Esophagus squamous epithelium (tissue), 5 donors: Measurements from ENCODE around the gene MN1. TPM values are rescaled to one million over a fixed set of nuclear protein-coding genes. Genes with fewer than 3 reads are reported as not detected.
A peak's percentile ranks its signal among the peaks of the same experiment; 100 is the strongest.

Experiments used
- DNase-seq: peaks from one replicate; lab custom pipeline; 2025; lab: John Stamatoyannopoulos, UW
- H3K27ac ChIP-seq, 4 donors: fragments of 200-600 bp; sonication (generic); one replicate each; pipeline ENCODE4 v1.5.1; 2016 to 2019; ENCODE audit warnings: mild to moderate bottlenecking in 1 of 4
- H3K27me3 ChIP-seq, 4 donors: fragments of 200-600 bp; sonication (generic); 1 replicate in 3 of 4; 2 replicates in 1 of 4; pipeline versions ENCODE4 v1.5.1 to v1.6.0; 2017 to 2021; ENCODE audit warnings: antibody characterized with exemption in 1 of 4
- H3K36me3 ChIP-seq, 3 donors: fragments of 200-600 bp; sonication (generic); one replicate each; pipeline ENCODE4 v1.5.1; 2016 to 2019
- H3K4me1 ChIP-seq, 3 donors: fragments of 200-600 bp; sonication (generic); one replicate each; pipeline ENCODE4 v1.5.1; 2017 to 2019
- H3K4me3 ChIP-seq, 4 donors: fragments of 200-600 bp; sonication (generic); 1 replicate in 3 of 4; 2 replicates in 1 of 4; pipeline ENCODE4 v1.5.1; 2016 to 2019; ENCODE audit warnings: mild to moderate bottlenecking in 2 of 4, moderate library complexity in 1 of 4
- H3K9me3 ChIP-seq, 3 donors: fragments of 200-600 bp; sonication (generic); one replicate each; pipeline ENCODE4 v1.5.1; 2016 to 2019
- CTCF ChIP-seq, 6 experiments: fragments of 450-650 bp in 4 of 6; fragments of 200-600 bp in 2 of 6; sonication (generic) in 2 of 6; IDR thresholded peaks; one replicate each; pipeline ENCODE4 v1.5.1; 2016 to 2019; ENCODE audit warnings: antibody characterized with exemption in 6 of 6, mild to moderate bottlenecking in 4 of 6, moderate library complexity in 4 of 6
- POLR2A ChIP-seq, 4 donors: fragments of 450-650 bp; IDR thresholded peaks; one replicate each; pipeline ENCODE4 v1.6.1; 2017; ENCODE audit warnings: antibody characterized with exemption in 4 of 4, mild to moderate bottlenecking in 4 of 4, moderate library complexity in 3 of 4
- WGBS, 2 donors: methylation state at CpG; one replicate each; pipeline ENCODE4 v1.1.5; 2018; 5-methylcytosine and 5-hydroxymethylcytosine counted together
- intact Hi-C: fragments of 100-400 bp; cut with DNase I; formaldehyde crosslinking; loops from one replicate; pipeline ENCODE4 v1.15.0; 2022
- total RNA-seq, 4 donors: library from RNA; depleted of rRNA; stranded (reverse); fragments of >200 nt; gene quantifications; one replicate each; pipeline ENCODE4 v1.1.0, GENCODE V29; 2016
- donor health status: DM: yes; HTN: yes; CAD: no.

MN1 gene
- total RNA-seq, 4 donors from 2014 or later: 2.0 to 6.9 (median 3.1) TPM

DNA sequence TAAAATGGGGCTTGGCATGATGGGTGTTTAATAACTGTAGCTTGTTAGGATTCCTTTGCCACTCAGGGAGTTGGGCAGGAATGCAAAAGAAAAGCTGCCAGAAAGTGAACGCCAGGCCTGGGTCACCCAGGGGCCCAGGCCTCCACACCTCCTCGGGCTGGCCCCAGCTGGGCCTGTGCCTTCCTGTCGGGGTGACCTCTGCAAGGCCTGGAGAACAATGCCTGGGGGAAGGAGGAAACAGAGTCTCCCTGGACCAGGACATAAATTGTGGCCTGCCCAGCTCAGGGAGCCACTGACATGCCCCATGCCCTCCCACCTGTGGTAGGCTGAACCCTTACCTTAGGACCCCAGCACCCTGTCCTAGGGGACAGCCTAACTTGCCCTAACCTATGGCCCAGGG lies 21.9 kb downstream of the MN1 start:
- H3K27me3 ChIP-seq: no peaks in the 10 kb centered on the region
- no peaks in the 10 kb centered on the region for H3K9me3 ChIP-seq
- H3K4me1 ChIP-seq: peaks cover 7 to 75% (median 20%) of the 10 kb centered on the region in 3 donors
- no peak overlapping the region for H3K4me3 ChIP-seq
- peaks cover 0 to 2% (median 0%) of the 10 kb centered on the region in 3 donors for H3K36me3 ChIP-seq
- DNase-seq: no peak
- peak overlapping the region; percentile 18 to 89 (median 84) for H3K27ac ChIP-seq
- intact Hi-C loops: no loop called here
- WGBS, 2 donors: no CpG with 5 or more reads among the region's 3 CpGs
- no peak for TF ChIP-seq POLR2A (IDR thresholded peaks at IDR 0.05)
- no peak for TF ChIP-seq CTCF (IDR thresholded peaks at IDR 0.05)

- H3K27me3 ChIP-seq: no peaks in the 10 kb centered on the region
- H3K36me3 ChIP-seq: peaks cover 0 to 4% (median 0%) of the 10 kb centered on the region in 3 donors
- WGBS, 2 donors: 41 to 53% methylated on average over 20 of the region's 24 CpGs
- TF ChIP-seq CTCF (IDR thresholded peaks at IDR 0.05) (no peak), POLR2A (IDR thresholded peaks at IDR 0.05) (no peak)
- no peak for DNase-seq
- intact Hi-C loops: no loop called here
- H3K4me3 ChIP-seq: peak overlapping the region in 1 of 4 donors; percentile 16
- peaks cover 7 to 76% (median 14%) of the 10 kb centered on the region in 3 donors for H3K4me1 ChIP-seq
- no peaks in the 10 kb centered on the region for H3K9me3 ChIP-seq
- H3K27ac ChIP-seq: peak overlapping the region; percentile 30 to 89 (median 84)
These were observed 23.1 kb downstream of the MN1 start for GRCh38 chr22:27778294-27779090.

- H3K9me3 ChIP-seq: no peaks in the 10 kb centered on the region
- no peak overlapping the region for H3K4me3 ChIP-seq
- peaks cover 7 to 69% (median 14%) of the 10 kb centered on the region in 3 donors for H3K4me1 ChIP-seq
- intact Hi-C loops: no loop called here
- peaks cover 0 to 4% (median 0%) of the 10 kb centered on the region in 3 donors for H3K36me3 ChIP-seq
- TF ChIP-seq POLR2A (IDR thresholded peaks at IDR 0.05) (no peak), CTCF (IDR thresholded peaks at IDR 0.05) (no peak)
- H3K27ac ChIP-seq: peak overlapping the region in 3 of 4 donors; percentile 78 to 89 (median 81)
- no peaks in the 10 kb centered on the region for H3K27me3 ChIP-seq
- 74 to 83% methylated on average over 9 of the region's 9 CpGs for WGBS, 2 donors
- DNase-seq: no peak
These were observed 24.4 kb downstream of the MN1 start for GRCh38 chr22:27777128-27777527.

GRCh38 chr22:27776650-27776958 lies 25.0 kb downstream of the MN1 start:
- Histone ChIP-seq H3K27ac (peak overlapping the region; percentile 45 to 89 (median 80)), H3K4me1 (peaks cover 7 to 66% (median 14%) of the 10 kb centered on the region in 3 donors), H3K36me3 (peaks cover 0 to 4% (median 0%) of the 10 kb centered on the region in 3 donors), H3K9me3 (no peaks in the 10 kb centered on the region), H3K27me3 (no peaks in the 10 kb centered on the region), H3K4me3 (peak overlapping the region in 2 of 4 donors; percentile 3 to 43)
- intact Hi-C loops: no loop called here
- no peak for DNase-seq
- TF ChIP-seq CTCF (IDR thresholded peaks at IDR 0.05) (no peak), POLR2A (IDR thresholded peaks at IDR 0.05) (no peak)
- WGBS, 2 donors: 23 to 26% methylated on average over 4 to 6 of the region's 8 CpGs
